HG02970 (cell line): ENCODE measurements around the gene PRPF31.

Experiments
- ATAC-seq: cut with Tn5 transposase; IDR thresholded peaks from one replicate; pipeline ENCODE4 v1.9.1; 2021; ENCODE audit warnings: mild to moderate bottlenecking, moderate library complexity, moderate number of reproducible peaks; ENCODE audit not compliant: unreplicated experiment, low FRiP score

PRPF31 gene

DNA sequence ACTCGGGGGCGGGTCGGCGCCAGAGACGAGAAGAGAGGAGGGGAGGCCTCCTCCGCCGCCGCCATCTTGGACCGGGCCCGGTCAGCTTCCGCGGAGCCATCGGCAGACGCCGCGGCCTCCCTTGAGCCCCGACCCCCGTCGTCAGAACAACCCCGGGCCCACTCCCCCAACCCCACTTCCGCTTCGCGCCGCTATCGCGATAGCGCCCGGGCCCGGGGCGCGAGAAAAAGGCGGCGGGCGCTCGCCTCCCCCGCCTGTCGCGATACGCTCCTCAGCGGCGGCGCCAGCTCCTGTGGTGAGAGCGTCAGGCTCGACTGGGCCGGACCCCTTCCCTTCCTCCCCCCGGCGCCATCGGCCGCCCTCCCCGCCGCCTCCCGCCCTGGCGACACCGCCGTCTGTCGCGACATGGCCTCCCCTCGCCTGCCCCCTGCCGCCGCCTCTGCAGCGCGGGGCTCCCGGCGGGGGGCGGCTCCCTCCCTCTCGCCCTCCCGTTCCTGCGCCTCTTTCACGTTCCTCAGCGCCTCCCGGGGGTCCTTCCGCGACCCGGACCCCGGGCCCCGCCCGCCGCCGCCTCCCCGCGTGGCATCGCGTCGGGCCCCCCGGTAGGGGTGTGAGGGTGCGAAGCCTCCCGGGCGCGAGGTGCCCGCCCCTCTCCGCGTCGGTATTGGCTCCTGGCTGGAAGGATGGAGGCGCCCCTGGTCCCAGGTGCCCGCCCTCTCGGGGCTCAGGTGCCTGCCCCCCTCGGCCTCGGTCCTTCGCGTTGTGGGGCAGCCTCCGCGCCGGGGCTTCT, 22.3 kb downstream of the PRPF31 start, which contains the start of gene CNOT3:
Gene CNOT3 (plus strand): TSS at position 64 of the 790 bp plus-strand sequence. CDS start 5,217 bp downstream, outside the sequence.
- no peak for ATAC-seq

DNA sequence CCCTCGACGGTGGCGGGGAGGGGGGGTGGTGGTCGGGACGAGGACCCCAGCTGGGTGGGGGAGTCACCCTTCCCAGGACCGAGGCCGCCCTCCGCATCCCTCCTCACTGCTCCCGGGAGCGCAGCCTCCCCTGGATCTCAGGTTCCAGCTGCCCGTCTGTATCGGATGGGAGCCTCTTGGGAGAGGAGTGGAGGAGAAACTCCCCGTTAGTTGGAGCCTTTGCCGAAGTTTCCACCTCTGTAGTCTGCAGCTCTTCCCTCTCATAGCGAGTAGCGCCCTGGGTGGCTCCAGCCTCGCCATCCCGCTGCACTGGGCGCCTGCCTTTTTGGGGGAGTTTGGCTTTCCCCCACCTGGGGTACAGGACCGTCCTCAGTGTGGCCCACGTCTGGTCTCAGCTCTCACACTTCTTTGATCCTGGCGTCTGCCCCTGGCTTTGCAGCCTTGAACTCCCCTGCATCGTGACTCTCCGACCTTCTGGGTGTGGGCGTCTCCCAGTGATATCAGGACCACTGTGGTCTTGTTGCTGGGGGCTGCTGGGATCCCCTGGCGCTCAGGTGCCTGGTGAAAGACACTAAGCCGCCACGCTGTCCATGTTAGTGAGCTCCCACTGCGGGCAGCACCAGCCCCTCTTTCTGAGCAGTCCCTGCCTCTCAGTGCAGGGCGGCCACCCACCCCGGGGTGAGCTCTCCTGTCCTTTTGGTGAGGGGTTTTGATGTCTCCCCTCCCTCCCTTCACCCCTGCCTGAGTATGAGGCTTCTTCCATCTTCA, 23.1 kb downstream of the PRPF31 start:
- no peak for ATAC-seq

DNA sequence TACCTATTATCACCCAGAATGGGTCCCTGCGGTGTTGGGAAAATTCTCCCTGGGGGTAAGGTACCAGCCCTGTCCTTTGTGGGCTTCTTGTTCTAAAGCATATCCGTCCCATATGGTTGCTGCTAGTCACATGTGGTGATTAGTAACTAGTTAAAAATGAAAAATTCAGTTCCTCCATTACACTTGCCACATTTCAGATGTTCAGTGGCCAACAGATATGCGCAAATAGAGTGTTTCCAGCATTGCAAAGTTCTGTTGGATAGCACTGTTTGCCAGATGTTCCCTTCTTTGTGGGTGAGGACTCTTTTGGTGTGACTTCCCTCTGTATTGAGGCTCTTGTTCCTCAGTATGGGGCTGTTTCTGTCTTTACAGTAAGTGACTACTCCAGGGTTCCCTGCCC, 25.8 kb downstream of the PRPF31 start:
- no peak for ATAC-seq

DNA sequence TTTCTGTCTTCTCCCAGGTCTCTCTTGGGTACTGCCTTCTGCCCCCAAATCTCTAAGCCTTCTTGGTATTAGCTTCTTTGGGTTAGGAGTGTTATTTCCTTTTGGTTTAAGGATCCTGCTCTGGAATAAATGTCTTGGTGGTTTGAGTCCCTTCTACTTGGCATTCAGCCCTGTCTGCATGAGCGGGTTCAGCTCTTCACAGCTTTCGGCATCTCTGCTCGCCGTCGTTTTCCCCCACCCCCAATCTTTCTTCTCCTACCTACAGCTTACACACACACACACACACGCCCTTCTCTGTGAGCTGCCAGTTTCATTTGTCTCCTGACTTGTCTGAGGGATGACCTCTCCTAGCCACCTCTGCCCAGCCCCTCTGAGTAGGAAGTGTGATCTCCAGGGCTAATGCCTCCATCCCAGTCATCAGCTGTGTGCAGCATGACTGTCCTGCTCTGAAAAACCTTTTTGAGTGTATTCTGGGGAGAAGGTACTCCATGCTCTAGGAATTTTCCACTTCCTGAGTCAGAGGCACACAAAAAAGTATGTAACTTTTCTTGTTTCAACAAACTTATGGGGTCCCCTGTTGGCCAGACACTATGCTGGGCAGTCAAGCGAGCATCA, 26.7 kb downstream of the PRPF31 start:
- no peak for ATAC-seq

DNA sequence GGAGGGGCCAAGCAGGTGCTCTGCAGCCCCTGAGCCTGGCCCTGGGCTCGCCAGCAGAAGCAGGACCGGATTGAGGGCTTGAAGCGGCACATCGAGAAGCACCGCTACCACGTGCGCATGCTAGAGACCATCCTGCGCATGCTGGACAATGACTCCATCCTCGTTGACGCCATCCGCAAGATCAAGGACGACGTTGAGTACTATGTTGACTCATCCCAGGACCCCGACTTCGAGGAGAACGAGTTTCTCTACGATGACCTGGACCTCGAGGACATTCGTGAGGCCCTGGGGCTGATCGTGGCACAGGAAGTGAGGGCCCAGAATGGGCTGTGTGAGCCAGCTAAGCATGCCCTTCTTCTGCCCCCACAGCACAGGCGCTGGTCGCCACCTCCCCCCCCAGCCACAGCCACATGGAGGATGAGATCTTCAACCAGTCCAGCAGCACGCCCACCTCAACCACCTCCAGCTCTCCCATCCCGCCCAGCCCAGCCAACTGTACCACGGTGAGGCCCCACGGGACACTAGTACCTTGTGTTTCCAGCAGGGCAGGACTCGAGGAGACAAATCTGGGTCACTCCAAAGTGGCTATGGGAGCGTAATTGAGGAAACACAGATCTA, 30.1 kb downstream of the PRPF31 start:
- no peak for ATAC-seq

DNA sequence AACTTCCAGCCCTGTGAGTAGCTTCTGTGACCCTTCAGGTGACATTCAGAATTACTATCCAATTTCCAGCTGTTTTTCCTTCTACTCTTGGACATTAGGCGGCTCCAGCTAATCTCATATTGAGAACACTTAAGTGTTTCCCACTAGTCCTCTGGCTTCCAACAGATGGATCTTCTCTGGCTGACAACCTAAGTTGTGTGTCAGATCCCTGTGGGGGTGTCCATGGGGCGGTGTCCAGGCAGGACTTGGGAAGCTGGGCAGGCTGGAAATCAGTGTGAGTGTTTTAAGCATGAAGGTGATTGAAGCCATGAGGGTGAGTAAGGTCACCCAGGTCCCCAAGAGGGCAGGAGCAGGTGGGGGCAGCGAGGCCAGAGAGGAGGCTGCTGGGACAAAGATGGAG, 32.1 kb downstream of the PRPF31 start:
- no peak for ATAC-seq

DNA sequence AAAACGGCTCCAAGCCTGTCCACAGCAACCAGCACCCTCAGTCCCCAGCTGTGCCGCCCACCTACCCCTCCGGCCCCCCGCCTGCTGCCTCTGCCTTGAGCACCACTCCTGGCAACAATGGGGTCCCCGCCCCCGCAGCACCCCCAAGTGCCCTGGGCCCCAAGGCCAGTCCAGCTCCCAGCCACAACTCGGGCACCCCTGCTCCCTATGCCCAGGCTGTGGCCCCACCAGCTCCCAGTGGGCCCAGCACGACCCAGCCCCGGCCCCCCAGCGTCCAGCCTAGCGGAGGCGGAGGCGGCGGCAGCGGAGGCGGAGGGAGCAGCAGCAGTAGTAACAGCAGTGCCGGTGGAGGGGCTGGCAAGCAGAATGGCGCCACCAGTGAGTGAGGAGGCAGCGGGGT, 32.6 kb downstream of the PRPF31 start:
- no peak for ATAC-seq

DNA sequence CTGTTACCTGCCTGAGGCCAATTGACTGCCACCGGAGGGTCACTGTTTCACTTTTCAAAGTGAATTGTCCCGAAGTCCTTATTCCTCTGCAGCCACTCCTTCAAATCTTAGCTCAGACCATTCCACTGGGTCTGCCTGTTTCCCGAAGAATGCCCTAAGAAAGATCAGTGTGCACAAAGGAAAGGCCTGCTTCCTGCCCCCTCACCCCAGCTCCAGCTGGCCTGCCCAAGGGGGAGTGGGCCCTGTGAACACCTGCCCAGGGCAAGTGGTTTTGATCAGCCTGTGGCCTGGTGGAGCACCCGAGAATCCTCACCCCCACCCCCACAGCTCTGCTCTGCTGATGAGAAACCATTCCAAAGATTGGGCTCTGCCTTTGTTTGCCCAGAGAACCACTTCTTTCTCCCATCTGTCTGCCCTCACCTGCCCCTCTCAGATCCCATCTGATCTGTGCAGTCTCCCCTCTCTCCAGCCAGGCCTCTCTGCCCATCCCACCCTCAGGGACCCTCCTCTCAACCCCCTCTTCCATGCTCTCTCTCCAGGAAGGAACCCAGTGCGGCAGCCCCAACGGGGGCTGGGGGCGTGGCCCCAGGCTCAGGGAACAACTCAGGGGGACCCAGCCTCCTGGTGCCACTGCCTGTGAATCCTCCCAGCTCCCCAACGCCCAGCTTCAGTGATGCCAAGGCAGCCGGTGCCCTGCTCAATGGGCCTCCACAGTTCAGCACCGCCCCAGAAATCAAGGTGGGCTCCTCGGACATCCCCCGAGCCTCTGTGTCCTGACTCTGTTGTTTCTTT, 33.7 kb downstream of the PRPF31 start:
- ATAC-seq = no peak

DNA sequence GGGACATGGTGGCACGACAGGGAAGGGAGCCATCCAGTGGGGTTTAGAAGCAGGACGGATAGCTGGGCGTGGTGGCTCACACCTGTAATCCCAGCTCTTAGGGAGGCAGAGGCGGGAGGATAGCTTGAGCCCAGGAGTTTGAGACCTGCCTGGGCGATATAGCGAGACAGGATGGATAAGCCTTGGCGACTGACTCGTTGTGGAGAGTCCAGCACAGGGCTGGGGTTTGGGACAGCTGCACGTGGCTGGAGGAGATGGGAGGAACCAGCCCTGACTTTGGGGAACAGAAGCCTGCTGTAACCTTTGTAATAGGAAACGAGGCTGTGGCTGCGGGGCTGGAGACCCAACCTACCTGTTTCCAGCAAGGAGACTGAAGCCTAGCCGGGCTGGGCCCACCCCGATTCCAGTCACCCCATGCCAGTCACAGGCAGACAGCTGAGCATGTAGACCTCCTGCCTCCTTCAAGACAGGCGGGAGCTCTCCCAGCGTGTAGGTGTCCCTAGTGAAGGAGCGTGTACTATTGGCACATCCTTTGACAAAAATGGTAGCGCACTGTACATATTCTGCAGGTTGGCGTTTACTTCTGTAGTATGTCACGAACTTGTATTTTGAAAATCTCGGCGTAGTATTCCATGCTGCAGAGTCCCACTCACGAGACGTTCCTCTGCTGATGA, 35.9 kb downstream of the PRPF31 start:
- no peak for ATAC-seq

DNA sequence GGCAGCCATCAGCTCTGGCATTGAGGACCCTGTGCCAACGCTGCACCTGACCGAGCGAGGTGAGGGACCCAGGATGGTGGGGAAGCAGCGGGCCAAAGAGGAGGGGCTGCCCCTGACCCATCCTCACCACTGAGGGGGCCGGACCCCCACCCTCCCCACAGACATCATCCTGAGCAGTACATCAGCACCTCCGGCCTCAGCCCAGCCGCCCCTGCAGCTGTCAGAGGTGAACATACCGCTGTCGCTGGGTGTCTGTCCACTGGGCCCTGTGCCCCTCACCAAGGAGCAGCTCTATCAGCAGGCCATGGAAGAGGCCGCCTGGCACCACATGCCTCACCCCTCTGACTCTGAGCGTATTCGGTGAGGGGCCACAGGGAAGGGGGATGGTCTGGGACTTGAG, 36.7 kb downstream of the PRPF31 start:
- no peak for ATAC-seq

DNA sequence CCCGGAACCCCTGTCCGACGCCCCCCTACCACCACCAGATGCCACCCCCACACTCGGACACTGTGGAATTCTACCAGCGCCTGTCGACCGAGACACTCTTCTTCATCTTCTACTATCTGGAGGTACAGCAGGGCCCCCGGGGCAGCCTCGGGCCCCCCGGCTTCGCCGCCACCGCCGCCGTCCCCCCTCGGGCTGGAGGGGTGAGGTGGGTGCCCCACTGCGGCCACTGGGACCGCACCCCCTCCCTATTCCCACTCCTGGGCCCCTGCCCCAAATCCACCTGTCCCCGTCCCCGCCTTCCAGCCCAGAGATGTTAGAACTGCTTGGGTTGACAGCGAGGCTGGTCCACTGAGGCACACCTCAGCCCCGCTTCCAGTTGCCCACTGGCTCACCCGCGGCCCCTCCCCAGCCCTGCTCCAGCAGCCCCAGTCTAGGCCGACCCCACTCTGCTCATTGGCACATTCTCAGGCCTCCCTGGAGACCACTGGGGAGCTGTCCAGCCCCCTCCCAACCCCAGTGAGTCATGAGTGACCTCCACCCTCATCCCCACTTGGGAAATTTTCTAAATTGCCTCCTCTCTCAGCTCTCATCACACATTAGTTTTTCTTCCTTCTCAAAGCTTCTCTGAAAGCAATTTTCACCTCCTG, 37.4 kb downstream of the PRPF31 start:
- no peak for ATAC-seq

DNA sequence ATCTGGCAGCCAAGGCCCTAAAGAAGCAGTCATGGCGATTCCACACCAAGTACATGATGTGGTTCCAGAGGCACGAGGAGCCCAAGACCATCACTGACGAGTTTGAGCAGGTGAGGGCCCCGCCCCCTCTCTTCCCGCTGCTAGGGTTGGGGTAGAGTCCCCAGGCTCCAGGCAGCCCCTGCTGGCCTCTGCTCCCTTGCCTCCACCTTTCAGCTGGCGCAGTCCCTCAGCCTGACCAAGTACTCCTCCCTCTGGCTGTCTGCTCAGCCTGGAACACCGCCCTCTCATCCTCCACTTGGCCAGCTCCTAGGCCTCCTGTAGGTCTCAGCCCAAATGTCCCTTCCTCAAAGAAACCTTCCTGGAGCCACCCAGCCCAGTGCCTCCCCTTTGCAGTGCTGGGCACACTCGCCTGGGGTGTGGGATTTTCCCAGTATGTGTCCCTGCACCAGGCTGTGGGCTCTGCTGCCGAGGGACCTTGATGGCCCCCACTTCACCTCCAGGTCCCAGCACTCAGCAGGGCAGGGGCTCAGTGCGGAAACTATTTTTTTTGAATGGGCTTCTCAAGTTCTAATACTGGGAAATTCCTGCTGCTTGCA, 38.3 kb downstream of the PRPF31 start:
- ATAC-seq = no peak

DNA sequence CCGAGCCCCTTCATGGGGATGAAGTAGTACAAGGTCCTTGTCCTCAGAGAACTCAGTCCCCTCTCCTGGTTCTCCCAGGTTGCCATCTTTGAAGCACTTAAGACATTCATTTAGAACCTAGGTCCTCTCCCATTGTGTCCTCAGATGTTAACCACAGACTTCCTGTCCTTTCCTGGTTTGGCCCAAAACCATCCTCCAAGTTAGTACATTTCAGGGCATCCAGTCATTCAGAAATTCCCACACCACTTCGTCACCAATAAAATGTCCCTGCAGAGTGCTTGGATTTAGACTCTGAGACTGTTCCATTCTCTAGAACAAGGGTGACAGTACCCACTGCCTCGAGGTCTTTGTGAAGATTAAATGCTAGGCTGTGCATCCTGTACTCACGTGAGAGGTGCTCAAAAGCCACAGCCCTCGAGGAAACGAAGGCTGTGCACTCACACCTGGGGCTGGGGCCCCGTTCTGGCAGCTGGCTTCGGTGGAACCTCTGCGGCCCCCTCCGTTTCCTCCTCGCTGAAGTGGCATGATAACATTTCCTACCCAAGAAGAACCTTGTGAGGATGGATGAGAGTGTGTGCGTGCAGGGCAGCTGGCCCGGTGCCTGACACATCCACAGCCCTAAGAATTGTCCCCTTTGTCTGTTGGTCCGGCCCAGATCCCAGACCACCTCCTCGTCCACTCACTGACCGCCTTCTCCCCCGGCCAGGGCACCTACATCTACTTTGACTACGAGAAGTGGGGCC, 39.2 kb downstream of the PRPF31 start:
- ATAC-seq = no peak

DNA sequence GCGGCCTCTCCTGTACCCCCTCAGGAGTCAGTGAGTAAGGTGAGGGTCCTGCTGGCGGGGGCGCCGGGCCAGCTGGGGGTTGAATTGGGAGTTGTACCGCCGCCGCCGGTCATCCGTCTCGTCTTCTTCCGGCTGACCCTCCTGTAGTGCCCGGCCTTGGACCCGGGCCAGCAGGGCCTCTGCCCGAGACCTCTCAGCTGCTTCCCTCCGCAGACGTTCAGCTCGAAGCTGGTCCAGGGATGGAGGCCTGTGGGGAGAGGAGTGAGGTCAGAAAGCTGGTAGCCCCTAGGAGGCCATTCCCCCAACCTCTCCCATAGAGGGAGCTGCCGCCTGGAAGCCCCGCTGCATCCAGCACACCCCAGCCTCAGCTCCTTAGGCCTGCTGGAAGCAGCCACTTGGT, 40.1 kb downstream of the PRPF31 start:
- no peak for ATAC-seq

DNA sequence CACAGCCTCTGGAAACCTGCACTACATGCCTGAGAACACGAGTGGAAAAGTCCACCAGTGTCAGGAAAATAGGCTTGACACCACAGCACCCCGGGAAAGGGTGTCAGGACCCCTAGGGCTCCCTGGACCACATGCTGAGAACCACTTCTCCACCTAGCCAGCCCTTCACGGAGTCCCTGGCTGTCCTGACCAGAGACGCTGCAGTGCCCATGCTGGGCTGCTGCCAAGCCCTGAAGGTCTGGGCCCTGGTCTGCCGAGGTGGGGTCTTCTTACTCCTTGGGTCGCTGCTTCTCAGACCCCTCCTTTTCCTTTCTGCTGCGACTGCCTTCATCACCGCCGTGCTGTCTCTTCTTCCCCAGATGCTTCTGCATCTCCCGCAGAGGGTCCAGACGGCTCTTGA, 40.9 kb downstream of the PRPF31 start:
- no peak for ATAC-seq

DNA sequence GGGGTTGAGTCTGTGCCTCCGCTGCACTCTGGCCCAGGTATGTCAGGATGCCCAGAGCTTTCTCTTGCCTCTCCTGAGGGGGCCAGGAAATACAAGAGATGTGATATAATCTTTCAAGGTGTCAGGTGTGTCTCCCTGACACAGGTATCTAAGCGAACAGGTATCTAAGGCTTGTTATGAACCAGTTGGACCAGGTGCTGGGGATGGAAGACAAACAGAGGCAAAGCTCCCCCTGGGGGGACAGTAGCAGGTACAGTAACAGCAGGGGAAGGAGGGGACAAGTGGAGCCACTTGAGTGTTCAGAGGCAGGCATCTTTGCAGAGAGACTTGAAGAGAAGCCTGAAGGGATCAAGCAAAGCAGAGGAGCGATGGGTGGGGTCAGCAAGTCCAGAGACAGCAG, 41.4 kb downstream of the PRPF31 start:
- no peak for ATAC-seq

DNA sequence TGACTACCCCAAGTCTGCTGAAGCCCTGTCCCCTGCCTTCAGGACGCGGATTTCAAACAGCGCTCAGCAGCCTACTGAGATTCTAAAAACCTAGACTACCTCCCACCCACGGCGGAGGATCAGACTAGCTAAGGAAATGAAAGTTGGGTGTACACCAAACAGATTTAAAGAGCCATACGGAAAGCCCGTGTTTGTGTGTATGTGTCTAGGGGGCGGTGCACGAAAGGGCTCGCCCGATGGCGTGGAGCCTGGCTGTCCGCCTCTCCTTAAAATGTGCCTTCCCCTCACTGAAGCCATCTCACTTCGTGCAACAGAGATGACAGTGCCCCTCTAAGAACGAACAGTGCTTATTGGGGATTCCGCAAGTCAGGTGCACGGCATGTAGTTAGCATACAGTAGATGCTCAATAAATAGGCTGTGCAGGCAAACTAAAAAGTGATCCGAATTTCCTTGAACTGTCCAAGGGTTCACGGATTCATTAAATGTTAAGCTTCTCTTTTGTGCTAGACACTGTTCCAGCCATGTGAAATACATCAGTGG, 43.3 kb downstream of the PRPF31 start:
- ATAC-seq = no peak
